ENCODE data around the gene SLC27A2. TPM values are rescaled to one million over a fixed set of nuclear protein-coding genes. Genes with fewer than 3 reads are reported as not detected.

The SLC27A2 gene
- total RNA-seq, 1 donor from 2014 or later = 7.8 TPM

- Histone ChIP-seq H3K4me3 (ENCODE audit: low read depth, low read length) (no peak overlapping the region), H3K36me3 (ENCODE audit: control insufficient read depth, insufficient read depth, low read length) (no peaks in the 10 kb centered on the region), H3K27me3 (ENCODE audit: control insufficient read depth, insufficient read depth, low read length) (no peaks in the 10 kb centered on the region)
- TF ChIP-seq, protein P1, sequence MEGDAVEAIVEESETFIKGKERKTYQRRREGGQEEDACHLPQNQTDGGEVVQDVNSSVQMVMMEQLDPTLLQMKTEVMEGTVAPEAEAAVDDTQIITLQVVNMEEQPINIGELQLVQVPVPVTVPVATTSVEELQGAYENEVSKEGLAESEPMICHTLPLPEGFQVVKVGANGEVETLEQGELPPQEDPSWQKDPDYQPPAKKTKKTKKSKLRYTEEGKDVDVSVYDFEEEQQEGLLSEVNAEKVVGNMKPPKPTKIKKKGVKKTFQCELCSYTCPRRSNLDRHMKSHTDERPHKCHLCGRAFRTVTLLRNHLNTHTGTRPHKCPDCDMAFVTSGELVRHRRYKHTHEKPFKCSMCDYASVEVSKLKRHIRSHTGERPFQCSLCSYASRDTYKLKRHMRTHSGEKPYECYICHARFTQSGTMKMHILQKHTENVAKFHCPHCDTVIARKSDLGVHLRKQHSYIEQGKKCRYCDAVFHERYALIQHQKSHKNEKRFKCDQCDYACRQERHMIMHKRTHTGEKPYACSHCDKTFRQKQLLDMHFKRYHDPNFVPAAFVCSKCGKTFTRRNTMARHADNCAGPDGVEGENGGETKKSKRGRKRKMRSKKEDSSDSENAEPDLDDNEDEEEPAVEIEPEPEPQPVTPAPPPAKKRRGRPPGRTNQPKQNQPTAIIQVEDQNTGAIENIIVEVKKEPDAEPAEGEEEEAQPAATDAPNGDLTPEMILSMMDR (IDR thresholded peaks at IDR 0.05; ENCODE audit: insufficient read depth, low read length, poor library complexity, severe bottlenecking) = no peak
- DNase-seq (ENCODE audit: low read depth) = no peak
Measured at GRCh38 chr15:50225938-50226337, 43.9 kb downstream of the SLC27A2 start.

GRCh38 chr15:50227076-50227475 is 45.1 kb downstream of the SLC27A2 start:
- TF ChIP-seq, protein P1 (IDR thresholded peaks at IDR 0.05; ENCODE audit: insufficient read depth, low read length, poor library complexity, severe bottlenecking) = no peak
- no peaks in the 10 kb centered on the region for H3K36me3 ChIP-seq (ENCODE audit: control insufficient read depth, insufficient read depth, low read length)
- DNase-seq (ENCODE audit: low read depth) = no peak
- no peaks in the 10 kb centered on the region for H3K27me3 ChIP-seq (ENCODE audit: control insufficient read depth, insufficient read depth, low read length)
- no peak overlapping the region for H3K4me3 ChIP-seq (ENCODE audit: low read depth, low read length)

- Histone ChIP-seq H3K27me3 (ENCODE audit: control insufficient read depth, insufficient read depth, low read length) (no peaks in the 10 kb centered on the region), H3K36me3 (ENCODE audit: control insufficient read depth, insufficient read depth, low read length) (no peaks in the 10 kb centered on the region), H3K4me3 (ENCODE audit: low read depth, low read length) (no peak overlapping the region)
- no peak for DNase-seq (ENCODE audit: low read depth)
- TF ChIP-seq, protein P1 (IDR thresholded peaks at IDR 0.05; ENCODE audit: insufficient read depth, low read length, poor library complexity, severe bottlenecking) = no peak
Measured at GRCh38 chr15:50228866-50229265, 46.9 kb downstream of the SLC27A2 start.

DNA sequence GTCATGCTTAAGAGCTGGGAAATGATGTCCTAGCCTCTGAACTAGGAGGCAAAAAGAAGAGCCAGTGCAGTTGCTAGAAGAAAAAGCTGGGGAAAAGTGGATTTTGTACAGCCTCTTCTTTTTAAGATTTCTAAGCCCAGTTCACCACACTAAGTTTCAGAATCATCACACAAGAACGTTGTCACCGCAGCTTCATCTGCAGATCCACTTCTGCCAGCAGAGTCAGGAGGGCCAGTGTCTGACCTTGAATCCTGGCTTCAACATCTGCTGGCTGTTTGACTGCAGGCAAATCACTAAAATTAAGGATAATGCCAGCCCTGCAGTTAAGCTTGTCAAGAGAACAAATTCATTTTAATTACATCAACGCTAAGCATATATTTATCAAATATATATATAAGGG is 47.3 kb downstream of the SLC27A2 start:
- H3K4me3 ChIP-seq (ENCODE audit: low read depth, low read length) = no peak overlapping the region
- no peak for DNase-seq (ENCODE audit: low read depth)
- TF ChIP-seq, protein P1 (IDR thresholded peaks at IDR 0.05; ENCODE audit: insufficient read depth, low read length, poor library complexity, severe bottlenecking) = no peak
- H3K27me3 ChIP-seq (ENCODE audit: control insufficient read depth, insufficient read depth, low read length) = no peaks in the 10 kb centered on the region
- H3K36me3 ChIP-seq (ENCODE audit: control insufficient read depth, insufficient read depth, low read length) = no peaks in the 10 kb centered on the region

DNA sequence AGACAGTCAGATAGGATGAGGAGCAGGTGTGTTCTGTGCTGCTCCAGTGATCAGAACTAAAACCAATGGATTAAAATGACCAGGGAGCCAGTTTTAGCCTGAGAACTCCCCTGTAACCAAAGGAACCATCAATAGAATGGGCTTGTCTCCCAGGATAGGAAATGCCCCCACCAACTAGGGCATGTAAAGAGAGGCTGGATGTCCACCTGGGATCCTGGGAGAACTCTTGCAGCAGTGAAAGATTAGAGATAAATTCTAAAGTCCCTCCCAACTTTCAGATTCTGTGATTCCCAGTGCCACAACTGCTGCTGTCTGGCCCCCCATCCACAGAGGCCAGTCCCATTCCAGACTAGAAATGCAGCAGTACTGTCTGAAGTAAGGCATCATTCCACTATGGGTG is 49.8 kb downstream of the SLC27A2 start:
- TF ChIP-seq, protein P1 (IDR thresholded peaks at IDR 0.05; ENCODE audit: insufficient read depth, low read length, poor library complexity, severe bottlenecking) = no peak
- no peaks in the 10 kb centered on the region for H3K27me3 ChIP-seq (ENCODE audit: control insufficient read depth, insufficient read depth, low read length)
- no peaks in the 10 kb centered on the region for H3K36me3 ChIP-seq (ENCODE audit: control insufficient read depth, insufficient read depth, low read length)
- H3K4me3 ChIP-seq (ENCODE audit: low read depth, low read length) = no peak overlapping the region
- DNase-seq (ENCODE audit: low read depth) = no peak

DNA sequence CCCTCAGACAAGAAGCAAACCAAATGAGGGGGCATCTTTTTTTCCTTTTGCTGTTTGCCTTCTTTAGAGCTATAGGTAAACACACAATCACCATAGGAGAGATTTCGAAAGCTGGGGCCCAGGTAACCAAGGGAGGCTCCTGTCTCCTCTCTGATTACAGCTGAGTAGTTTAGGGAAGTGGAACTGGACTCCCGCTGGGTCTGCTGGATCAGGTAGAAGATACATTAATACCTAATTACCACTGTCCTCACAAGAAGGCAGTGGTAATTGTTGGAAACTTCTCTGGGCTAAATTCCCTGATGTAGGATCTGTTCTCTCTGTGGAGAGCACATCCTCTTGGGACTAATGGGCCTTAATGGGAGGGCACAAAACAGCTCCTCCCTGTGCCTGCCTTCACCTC is 50.8 kb downstream of the SLC27A2 start:
- H3K27me3 ChIP-seq (ENCODE audit: control insufficient read depth, insufficient read depth, low read length) = no peaks in the 10 kb centered on the region
- no peak overlapping the region for H3K4me3 ChIP-seq (ENCODE audit: low read depth, low read length)
- no peak for DNase-seq (ENCODE audit: low read depth)
- TF ChIP-seq, protein P1 (IDR thresholded peaks at IDR 0.05; ENCODE audit: insufficient read depth, low read length, poor library complexity, severe bottlenecking) = no peak
- no peaks in the 10 kb centered on the region for H3K36me3 ChIP-seq (ENCODE audit: control insufficient read depth, insufficient read depth, low read length)
